ENCODE results near the gene ATF4. TPM values are rescaled to one million over a fixed set of nuclear protein-coding genes. Genes with fewer than 3 reads are reported as not detected.

ATF4 gene
- total RNA-seq, 1 donor = 590 TPM

DNA sequence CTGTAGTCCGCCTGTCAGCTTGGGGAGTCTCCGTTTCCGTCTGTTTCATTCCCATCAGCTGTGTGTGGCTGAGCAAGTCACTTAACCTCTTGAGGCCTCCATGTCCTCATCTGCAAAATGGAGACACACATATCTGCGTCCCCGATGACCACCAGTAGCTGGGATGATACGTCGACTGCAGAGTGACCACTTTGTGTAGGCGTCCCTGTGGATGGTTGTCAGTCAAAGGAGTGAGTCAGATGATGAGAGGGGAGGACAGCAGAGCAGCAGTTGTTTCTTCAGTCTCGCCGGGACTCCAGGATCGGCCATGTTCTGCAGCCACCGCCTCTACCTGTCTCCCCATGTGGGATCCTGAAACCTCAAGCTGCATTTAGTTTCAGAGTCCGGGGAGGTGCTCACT, 43.7 kb upstream of the ATF4 start:
- Histone ChIP-seq H3K79me2 (ENCODE audit: insufficient read depth, low read length) (no peaks in the 10 kb centered on the region), H3K4me3 (ENCODE audit: insufficient read depth, low read length) (no peak overlapping the region), H2AFZ (ENCODE audit: low read length) (no peak overlapping the region), H3K9me3 (ENCODE audit: low read depth, low read length) (no peaks in the 10 kb centered on the region), H3K36me3 (ENCODE audit: insufficient read depth, low read length) (no peaks in the 10 kb centered on the region), H4K20me1 (ENCODE audit: insufficient read depth, low read length) (no peaks in the 10 kb centered on the region), H3K27ac (ENCODE audit: low read depth, low read length) (no peak overlapping the region), H3K4me1 (ENCODE audit: insufficient read depth, low read length) (peaks cover 5% of the 10 kb centered on the region), H3K4me2 (ENCODE audit: insufficient read depth, low read length) (no peak overlapping the region), H3K27me3 (ENCODE audit: insufficient read depth, low read length) (no peaks in the 10 kb centered on the region)
- TF ChIP-seq CTCF (IDR thresholded peaks at IDR 0.05; ENCODE audit: extremely low read depth, low read depth, low read length) = no peak
- DNase-seq (ENCODE audit: insufficient read length, low spot score, missing footprints) = no peak

DNA sequence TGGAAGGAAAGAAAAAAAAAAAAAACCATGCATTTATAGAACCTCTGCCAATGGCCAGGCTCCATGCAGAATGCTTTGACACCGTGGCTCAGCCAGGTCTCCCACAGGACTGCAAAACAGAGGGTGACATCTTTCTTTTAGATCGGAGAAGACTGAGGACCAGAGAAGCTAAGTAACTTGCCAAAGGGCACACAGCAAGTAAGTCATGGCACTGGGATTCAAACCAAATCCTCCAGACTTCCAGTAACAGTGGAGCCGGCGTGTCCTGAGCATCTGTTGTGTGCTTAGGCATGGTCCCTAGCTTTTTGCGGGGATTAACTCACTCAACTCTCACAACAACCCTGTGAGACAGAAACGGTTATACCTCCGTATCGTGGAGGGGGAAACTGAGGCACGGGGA, 42.8 kb upstream of the ATF4 start:
- no peaks in the 10 kb centered on the region for H3K4me1 ChIP-seq (ENCODE audit: insufficient read depth, low read length)
- DNase-seq (ENCODE audit: insufficient read length, low spot score, missing footprints) = no peak
- no peaks in the 10 kb centered on the region for H3K9me3 ChIP-seq (ENCODE audit: low read depth, low read length)
- H3K27ac ChIP-seq (ENCODE audit: low read depth, low read length) = no peak overlapping the region
- no peak overlapping the region for H2AFZ ChIP-seq (ENCODE audit: low read length)
- no peaks in the 10 kb centered on the region for H4K20me1 ChIP-seq (ENCODE audit: insufficient read depth, low read length)
- no peak overlapping the region for H3K4me2 ChIP-seq (ENCODE audit: insufficient read depth, low read length)
- no peaks in the 10 kb centered on the region for H3K36me3 ChIP-seq (ENCODE audit: insufficient read depth, low read length)
- H3K4me3 ChIP-seq (ENCODE audit: insufficient read depth, low read length) = no peak overlapping the region
- no peak for TF ChIP-seq CTCF (IDR thresholded peaks at IDR 0.05; ENCODE audit: extremely low read depth, low read depth, low read length)
- H3K27me3 ChIP-seq (ENCODE audit: insufficient read depth, low read length) = no peaks in the 10 kb centered on the region
- H3K79me2 ChIP-seq (ENCODE audit: insufficient read depth, low read length) = no peaks in the 10 kb centered on the region

GRCh38 chr22:39478441-39478850, 41.9 kb upstream of the ATF4 start:
- Histone ChIP-seq H3K4me2 (ENCODE audit: insufficient read depth, low read length) (no peak overlapping the region), H3K9me3 (ENCODE audit: low read depth, low read length) (no peaks in the 10 kb centered on the region), H3K4me1 (ENCODE audit: insufficient read depth, low read length) (no peaks in the 10 kb centered on the region), H3K4me3 (ENCODE audit: insufficient read depth, low read length) (no peak overlapping the region), H3K27ac (ENCODE audit: low read depth, low read length) (no peak overlapping the region), H2AFZ (ENCODE audit: low read length) (no peak overlapping the region), H3K27me3 (ENCODE audit: insufficient read depth, low read length) (no peaks in the 10 kb centered on the region), H4K20me1 (ENCODE audit: insufficient read depth, low read length) (no peaks in the 10 kb centered on the region), H3K79me2 (ENCODE audit: insufficient read depth, low read length) (no peaks in the 10 kb centered on the region), H3K36me3 (ENCODE audit: insufficient read depth, low read length) (no peaks in the 10 kb centered on the region)
- peak; percentile 91 for DNase-seq (ENCODE audit: insufficient read length, low spot score, missing footprints)
- no peak for TF ChIP-seq CTCF (IDR thresholded peaks at IDR 0.05; ENCODE audit: extremely low read depth, low read depth, low read length)

DNA sequence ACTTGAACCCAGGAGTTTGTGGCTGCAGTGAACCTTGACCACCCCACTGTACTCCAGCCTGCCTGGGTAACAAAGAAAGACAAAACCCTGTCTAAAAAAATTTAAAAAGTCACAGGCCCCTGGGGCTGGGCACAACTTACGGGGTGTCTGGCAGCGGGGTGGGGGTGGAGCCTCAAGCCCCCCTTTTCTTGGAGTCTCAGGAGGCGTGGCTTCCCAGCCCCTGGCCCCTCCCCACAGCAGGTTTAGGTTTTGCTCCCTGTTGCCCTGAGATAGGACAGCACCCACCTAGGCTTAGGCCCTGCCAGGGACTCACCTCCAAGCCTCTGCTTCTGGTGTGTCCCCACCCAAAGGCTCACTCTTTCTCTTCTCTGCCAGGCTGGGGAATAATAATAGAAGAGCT, 41.1 kb upstream of the ATF4 start:
- Histone ChIP-seq H3K9me3 (ENCODE audit: low read depth, low read length) (no peaks in the 10 kb centered on the region), H3K4me3 (ENCODE audit: insufficient read depth, low read length) (no peak overlapping the region), H3K36me3 (ENCODE audit: insufficient read depth, low read length) (no peaks in the 10 kb centered on the region), H3K79me2 (ENCODE audit: insufficient read depth, low read length) (no peaks in the 10 kb centered on the region), H3K4me2 (ENCODE audit: insufficient read depth, low read length) (no peak overlapping the region), H3K27ac (ENCODE audit: low read depth, low read length) (no peak overlapping the region), H2AFZ (ENCODE audit: low read length) (no peak overlapping the region), H4K20me1 (ENCODE audit: insufficient read depth, low read length) (no peaks in the 10 kb centered on the region), H3K27me3 (ENCODE audit: insufficient read depth, low read length) (no peaks in the 10 kb centered on the region), H3K4me1 (ENCODE audit: insufficient read depth, low read length) (no peaks in the 10 kb centered on the region)
- TF ChIP-seq CTCF (IDR thresholded peaks at IDR 0.05; ENCODE audit: extremely low read depth, low read depth, low read length) = no peak
- no peak for DNase-seq (ENCODE audit: insufficient read length, low spot score, missing footprints)

Measured in osteoblast (primary cell).